Natural killer cell (primary cell): Measurements from ENCODE around the gene STX7. TPM values are rescaled to one million over a fixed set of nuclear protein-coding genes. Genes with fewer than 3 reads are reported as not detected.

ENCODE experiments used
- ATAC-seq, 3 donors: fragments of 150-1000 bp in 2 of 3; fragments of 200-7000 bp in 1 of 3; cut with Tn5 transposase; 1 replicate in 1 of 3; 2 replicates in 2 of 3; pipeline ENCODE4 v1.10.0; 2021; ENCODE audit warnings: mild to moderate bottlenecking in 2 of 3, moderate library complexity in 2 of 3
- DNase-seq, 2 donors: peaks; one replicate each; pipeline versions ENCODE4 v3.0.0 to v3.0.0-alpha.2; 2013 to 2021; ENCODE audit warnings: mixed read lengths in 1 of 2
- H3K27ac ChIP-seq: one replicate; pipeline ENCODE4 v1.5.1; 2013; ENCODE audit warnings: mild to moderate bottlenecking, low read length
- H3K27me3 ChIP-seq: one replicate; pipeline ENCODE4 v1.6.1; 2013; ENCODE audit warnings: low read length; ENCODE audit not compliant: control insufficient read depth, insufficient read depth
- H3K36me3 ChIP-seq: one replicate; pipeline ENCODE4 v1.6.1; 2013; ENCODE audit warnings: low read length; ENCODE audit not compliant: control insufficient read depth, insufficient read depth
- H3K4me1 ChIP-seq: one replicate; pipeline ENCODE4 v1.6.1; 2013; ENCODE audit warnings: low read length; ENCODE audit not compliant: control insufficient read depth, insufficient read depth
- H3K4me3 ChIP-seq: one replicate; pipeline ENCODE4 v1.5.1; 2013; ENCODE audit warnings: low read length
- H3K9me3 ChIP-seq: one replicate; pipeline ENCODE4 v1.6.1; 2013; ENCODE audit warnings: low read length; ENCODE audit not compliant: control insufficient read depth, insufficient read depth
- H3K27ac Mint-ChIP-seq, 2 donors: one replicate each; pipeline ENCODE4 v1.8.0; 2022; ENCODE audit warnings: mild to moderate bottlenecking in 2 of 2, mixed read lengths in 2 of 2, moderate library complexity in 1 of 2
- H3K27me3 Mint-ChIP-seq, 2 donors: one replicate each; pipeline ENCODE4 v1.8.0; 2022; ENCODE audit warnings: low read depth in 2 of 2, mixed read lengths in 2 of 2
- H3K36me3 Mint-ChIP-seq: one replicate; pipeline ENCODE4 v1.8.0; 2022; ENCODE audit warnings: mixed read lengths
- H3K4me1 Mint-ChIP-seq, 2 donors: one replicate each; pipeline ENCODE4 v1.8.0; 2022; ENCODE audit warnings: mixed read lengths in 2 of 2
- H3K4me3 Mint-ChIP-seq: one replicate; pipeline ENCODE4 v1.8.0; 2022; ENCODE audit warnings: mild to moderate bottlenecking, moderate library complexity, mixed read lengths
- H3K9me3 Mint-ChIP-seq, 2 donors: one replicate each; pipeline ENCODE4 v1.8.0; 2022; ENCODE audit warnings: mixed read lengths in 2 of 2
- CTCF ChIP-seq: fragments of 200-600 bp; IDR thresholded peaks from one replicate; pipeline ENCODE4 v1.8.0; 2022; ENCODE audit warnings: antibody characterized with exemption
- WGBS: methylation state at CpG from one replicate; pipeline ENCODE4 v1.1.7; 2013; ENCODE audit warnings: missing lambda C conversion rate; ENCODE audit not compliant: insufficient coverage; 5-methylcytosine and 5-hydroxymethylcytosine counted together
- intact Hi-C: fragments of 100-400 bp; cut with micrococcal nuclease; formaldehyde crosslinking; loops from one replicate; pipeline ENCODE4 v1.14.2; 2022
- total RNA-seq, 4 donors: library from RNA; stranded (reverse); fragments of 120-200 nt in 1 of 4; gene quantifications; one replicate each; pipeline versions ENCODE4 v1.2.3 to v1.2.4, GENCODE V29; 2013 to 2022

STX7 gene
- total RNA-seq, 3 donors from 2014 or later (not counting 1 experiment from before 2014, with no cell fraction given): 37.3 to 49.9 (median 39.5) TPM

GRCh38 chr6:132489376-132489775, 23.5 kb downstream of the STX7 start:
- Histone ChIP-seq H3K9me3 (no peaks in the 10 kb centered on the region), H3K4me1 (peaks cover 28% of the 10 kb centered on the region), H3K27me3 (no peaks in the 10 kb centered on the region), H3K27ac (peak overlapping the region; percentile 72), H3K4me3 (no peak overlapping the region), H3K36me3 (peaks cover 2% of the 10 kb centered on the region)
- Mint-ChIP-seq H3K4me3 (no peak overlapping the region), H3K36me3 (no peaks in the 10 kb centered on the region), H3K27me3 (no peaks in the 10 kb centered on the region), H3K9me3 (no peaks in the 10 kb centered on the region), H3K27ac (no peak overlapping the region), H3K4me1 (peaks cover 10 to 20% of the 10 kb centered on the region in 2 donors)
- TF ChIP-seq CTCF: no peak
- WGBS: 91% methylated on average over 4 of the region's 4 CpGs
- intact Hi-C loops: no loop called here
- no peak for ATAC-seq
- no peak for DNase-seq

GRCh38 chr6:132487762-132488161, 25.2 kb downstream of the STX7 start:
- H3K36me3 ChIP-seq: peaks cover 6% of the 10 kb centered on the region
- WGBS: 91% methylated on average over 2 of the region's 4 CpGs
- H3K27ac ChIP-seq: no peak overlapping the region
- Mint-ChIP-seq H3K9me3 (no peaks in the 10 kb centered on the region), H3K4me3 (no peak overlapping the region), H3K4me1 (peaks cover 7 to 16% of the 10 kb centered on the region in 2 donors), H3K27me3 (no peaks in the 10 kb centered on the region), H3K36me3 (no peaks in the 10 kb centered on the region), H3K27ac (peak overlapping the region in 1 of 2 donors; percentile 30)
- no peak overlapping the region for H3K4me3 ChIP-seq
- TF ChIP-seq CTCF: no peak
- no peaks in the 10 kb centered on the region for H3K27me3 ChIP-seq
- ATAC-seq (no peak), DNase-seq (no peak)
- intact Hi-C loops: no loop called here
- no peaks in the 10 kb centered on the region for H3K9me3 ChIP-seq
- H3K4me1 ChIP-seq: peaks cover 23% of the 10 kb centered on the region

- no peaks in the 10 kb centered on the region for H3K9me3 Mint-ChIP-seq
- no peak overlapping the region for H3K27ac ChIP-seq
- peaks cover 4% of the 10 kb centered on the region for H3K4me1 ChIP-seq
- no peak for TF ChIP-seq CTCF
- no peaks in the 10 kb centered on the region for H3K27me3 Mint-ChIP-seq
- DNase-seq (no peak), ATAC-seq (no peak)
- no peak overlapping the region for H3K4me3 ChIP-seq
- peaks cover 14 to 28% of the 10 kb centered on the region in 2 donors for H3K4me1 Mint-ChIP-seq
- H3K4me3 Mint-ChIP-seq: no peak overlapping the region
- WGBS: 98% methylated on average over 4 of the region's 4 CpGs
- H3K27ac Mint-ChIP-seq: no peak overlapping the region
- intact Hi-C loops: loop anchor here (1.0 kb wide), 2 partner anchors 184 to 205 kb away; no protein-coding TSS in a partner anchor
- H3K36me3 Mint-ChIP-seq: no peaks in the 10 kb centered on the region
- no peaks in the 10 kb centered on the region for H3K27me3 ChIP-seq
- H3K9me3 ChIP-seq: no peaks in the 10 kb centered on the region
- peaks cover 12% of the 10 kb centered on the region for H3K36me3 ChIP-seq
Observed at GRCh38 chr6:132484680-132485018, 28.3 kb downstream of the STX7 start.
